K562 (cell line): ENCODE results near the gene DDX39A. TPM values are rescaled to one million over a fixed set of nuclear protein-coding genes. Genes with fewer than 3 reads are reported as not detected.

Source experiments
- FIP1L1 ChIP-seq: fragments of 200-400 bp; formaldehyde crosslinking; IDR thresholded peaks from 2 replicates; pipeline ENCODE4 v1.6.1; 2018; ENCODE audit warnings: mild to moderate bottlenecking, low read depth, low read length; ENCODE audit not compliant: poor library complexity, severe bottlenecking
- FOSL1 ChIP-seq: fragments of 200-800 bp; sonication (Bioruptor generic); conservative IDR thresholded peaks from 2 replicates; pipeline ENCODE4 v1.6.1; 2016; ENCODE audit warnings: missing genetic modification characterization, missing compliant biosample characterization
- GABPB1 ChIP-seq: sonication (generic); formaldehyde crosslinking; IDR thresholded peaks from 2 replicates; pipeline ENCODE4 v1.8.0; 2022; ENCODE audit warnings: mild to moderate bottlenecking, missing genetic modification reagents
- MBD1 ChIP-seq: fragments of 250-450 bp; sonication (Bioruptor Pico); IDR thresholded peaks from 2 replicates; pipeline ENCODE4 v1.8.0; 2022; ENCODE audit warnings: inconsistent platforms
- RBM25 ChIP-seq: fragments of 200-400 bp; formaldehyde crosslinking; IDR thresholded peaks from 2 replicates; pipeline ENCODE4 v1.6.1; 2018; ENCODE audit warnings: low read length, low read depth, moderate library complexity; ENCODE audit not compliant: severe bottlenecking
- SNIP1 ChIP-seq: fragments of 450-650 bp; IDR thresholded peaks from 2 replicates; pipeline ENCODE4 v1.7.1; 2017; ENCODE audit warnings: low read depth, mild to moderate bottlenecking
- VEZF1 ChIP-seq: fragments of 200-800 bp; sonication (Bioruptor generic); IDR thresholded peaks from 2 replicates; pipeline ENCODE4 v1.6.1; 2017; ENCODE audit warnings: missing genetic modification characterization, missing compliant biosample characterization
- ZBTB9 ChIP-seq: fragments of 450-650 bp; formaldehyde crosslinking; IDR thresholded peaks from 2 replicates; pipeline ENCODE4 v1.4.0; 2020; ENCODE audit warnings: mild to moderate bottlenecking, moderate library complexity
- ZNF212 ChIP-seq: fragments of 450-650 bp; formaldehyde crosslinking; IDR thresholded peaks from 2 replicates; pipeline ENCODE4 v1.4.0; 2020; ENCODE audit warnings: mild to moderate bottlenecking
- ZNF232 ChIP-seq: sonication (generic); formaldehyde crosslinking; IDR thresholded peaks from 2 replicates; pipeline ENCODE4 v1.8.0; 2022; ENCODE audit warnings: mild to moderate bottlenecking, missing genetic modification reagents
- ZNF561 ChIP-seq: fragments of 450-650 bp; formaldehyde crosslinking; conservative IDR thresholded peaks from 2 replicates; pipeline ENCODE4 v1.4.0; 2020; ENCODE audit warnings: mild to moderate bottlenecking, moderate library complexity
- polyA plus RNA-seq, 8 experiments: library from polyadenylated mRNA; depleted of rRNA in 4 of 8; stranded (reverse) in 5 of 8; unstranded in 3 of 8; fragments of >200 nt; fragmentation: Nextera tagmentation in 2 of 8; fragmentation: Illumina TruSeq in 1 of 8; extraction: Ambion mirVana in 2 of 8; extraction: Trizol in 1 of 8; gene quantifications; 2 replicates each; pipeline versions ENCODE4 v1.2.1 to v1.2.3, GENCODE V29; 2011 to 2014; ENCODE audit warnings: inconsistent platforms in 1 of 8, missing spikeins in 1 of 8
- total RNA-seq, 7 experiments: library from RNA; depleted of rRNA in 6 of 7; stranded (reverse); fragments of >200 nt in 6 of 7; fragmentation: Illumina TruSeq in 2 of 7; extraction: Trizol in 2 of 7; gene quantifications; 2 replicates each; pipeline versions ENCODE4 v1.2.1 to v1.2.3, GENCODE V29; 2011 to 2021; ENCODE audit warnings: low replicate concordance in 1 of 7

Gene DDX39A
- total and polyA plus RNA-seq, 9 of the 15 experiments (the other 6 are each of a cell fraction or from before 2014, with no cell fraction given), result 90.3 to 250 (median 188) TPM

- no peak for TF ChIP-seq ZBTB9 (CRISPR knock-in tag)
- no peak for TF ChIP-seq RBM25
- TF ChIP-seq GABPB1 (CRISPR knock-in tag), result no peak
- no peak for TF ChIP-seq FOSL1 (tag)
- peak; percentile 56 for TF ChIP-seq VEZF1 (CRISPR knock-in tag)
- TF ChIP-seq ZNF232 (CRISPR knock-in tag), result no peak
- TF ChIP-seq ZNF212 (CRISPR knock-in tag), result no peak
- no peak for TF ChIP-seq ZNF561 (CRISPR knock-in tag)
- no peak for TF ChIP-seq SNIP1
- TF ChIP-seq MBD1 (CRISPR knock-in tag), result no peak
- no peak for TF ChIP-seq FIP1L1
Measured at GRCh38 chr19:14385492-14385891, 33.6 kb downstream of the DDX39A start (continued).
